GM19351 (cell line): ENCODE data around the gene PLA2G6.
"Not testable (repeated sequence)": the region's sequence is repeated elsewhere in the genome, so short reads cannot be mapped to it uniquely, and the experiment has no call there.

Source experiments
- ATAC-seq: cut with Tn5 transposase; IDR thresholded peaks from one replicate; pipeline ENCODE4 v1.9.1; 2021; ENCODE audit warnings: mild to moderate bottlenecking, moderate library complexity; ENCODE audit not compliant: unreplicated experiment

PLA2G6 gene

DNA sequence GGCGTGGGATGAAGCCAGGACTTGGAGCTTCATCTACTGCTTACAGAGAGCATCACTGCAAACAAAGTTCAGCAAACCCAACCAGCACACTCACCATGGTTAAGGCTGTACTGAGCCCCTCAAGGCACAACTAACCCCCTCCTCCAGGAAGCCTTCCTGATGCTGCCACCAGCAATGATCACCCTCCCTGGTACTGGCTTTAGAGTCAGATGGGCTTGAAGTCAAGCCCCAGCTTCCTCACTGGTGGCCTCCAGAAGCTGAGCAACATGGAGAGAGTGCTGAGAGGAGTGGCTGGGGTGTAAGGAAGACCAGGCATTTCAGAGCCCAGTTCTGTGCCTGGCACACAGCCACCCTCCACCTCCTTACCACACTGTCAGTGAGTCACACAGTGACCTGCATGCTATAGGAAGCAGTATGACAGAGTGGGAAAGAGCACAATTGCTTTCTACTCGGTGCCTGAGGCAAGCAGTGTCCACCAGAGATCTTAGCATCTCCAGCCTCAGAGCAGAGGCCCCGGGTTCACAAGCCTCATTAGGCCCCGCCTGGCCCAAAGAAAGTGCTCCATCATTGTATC lies 46.4 kb downstream of the PLA2G6 start:
- no peak for ATAC-seq

DNA sequence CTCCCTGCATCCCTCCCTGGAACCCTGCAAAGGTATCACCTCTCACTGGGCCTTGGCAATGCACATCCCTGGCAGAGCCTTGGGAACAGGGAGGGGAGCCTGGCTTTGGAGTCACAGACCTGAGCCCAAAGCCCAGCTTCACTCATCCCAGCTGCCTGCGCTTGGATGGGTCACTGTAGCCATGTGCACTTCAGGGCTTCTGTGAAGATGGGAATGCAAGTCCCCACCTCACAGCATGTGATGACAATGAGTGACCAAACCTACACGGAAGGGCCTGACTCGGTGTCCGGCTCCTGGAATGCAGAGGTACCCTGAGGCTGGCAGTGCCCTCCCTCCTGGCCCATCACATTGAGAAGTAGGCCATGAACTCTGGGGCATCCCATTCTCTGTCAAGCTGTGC lies 48.3 kb downstream of the PLA2G6 start:
- ATAC-seq: no peak

DNA sequence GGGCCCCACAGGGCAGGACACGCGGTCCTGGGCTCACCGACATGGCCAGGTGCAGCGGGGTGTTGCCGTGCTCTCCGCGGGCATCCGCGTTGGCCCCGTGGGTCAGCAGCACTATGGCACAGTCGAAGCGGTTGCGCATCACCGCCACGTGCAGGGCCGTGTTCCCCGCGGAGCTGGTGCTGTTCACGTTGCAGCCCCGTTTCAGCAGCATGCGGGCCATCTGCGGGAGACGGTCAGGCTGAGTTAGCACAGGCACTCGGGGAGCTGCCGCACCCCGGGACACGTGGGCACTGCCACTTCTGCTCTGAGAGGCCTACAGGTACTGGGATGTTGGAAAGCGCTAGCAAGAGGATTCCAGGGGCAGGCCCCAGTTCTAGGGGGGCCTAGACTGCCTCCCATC lies 48.8 kb downstream of the PLA2G6 start:
- no peak for ATAC-seq

DNA sequence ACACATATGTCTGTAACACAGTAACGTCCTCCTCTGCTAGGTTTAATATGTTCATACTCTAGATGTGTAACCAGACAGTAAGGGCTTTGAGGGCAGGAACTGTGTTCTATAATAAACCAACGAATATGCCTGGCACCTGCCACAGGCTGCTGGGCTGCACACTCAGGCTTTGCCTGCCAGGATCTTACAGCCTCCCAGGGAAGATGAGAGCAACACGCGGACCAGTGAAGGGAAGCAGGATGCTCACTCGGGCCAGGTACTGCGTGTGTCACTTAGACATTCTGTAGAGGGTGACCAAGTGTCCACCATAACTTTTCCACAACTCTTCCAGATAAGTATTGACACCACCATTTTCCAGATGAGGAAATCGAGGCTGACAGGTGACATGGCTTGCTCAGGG lies 49.5 kb downstream of the PLA2G6 start:
- ATAC-seq: no peak

DNA sequence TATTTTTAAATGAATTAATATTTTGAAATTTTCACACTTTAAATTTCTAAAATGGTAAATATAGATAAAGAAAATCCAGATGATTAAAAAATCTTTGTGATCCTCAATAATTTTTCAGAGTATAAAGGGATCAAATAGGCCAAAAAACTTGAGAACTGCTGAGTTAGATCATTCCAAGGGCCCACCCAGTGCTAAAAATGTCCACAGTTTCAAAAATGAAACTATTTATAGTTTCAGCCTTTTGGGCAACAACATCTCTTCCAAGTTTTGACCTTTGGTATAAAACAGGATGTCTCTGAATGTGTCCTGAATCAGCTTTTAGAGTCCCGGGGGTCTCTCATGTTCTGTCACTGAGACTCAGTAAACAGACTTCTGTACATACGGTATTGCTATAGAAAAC lies 50.2 kb downstream of the PLA2G6 start:
- no peak for ATAC-seq

DNA sequence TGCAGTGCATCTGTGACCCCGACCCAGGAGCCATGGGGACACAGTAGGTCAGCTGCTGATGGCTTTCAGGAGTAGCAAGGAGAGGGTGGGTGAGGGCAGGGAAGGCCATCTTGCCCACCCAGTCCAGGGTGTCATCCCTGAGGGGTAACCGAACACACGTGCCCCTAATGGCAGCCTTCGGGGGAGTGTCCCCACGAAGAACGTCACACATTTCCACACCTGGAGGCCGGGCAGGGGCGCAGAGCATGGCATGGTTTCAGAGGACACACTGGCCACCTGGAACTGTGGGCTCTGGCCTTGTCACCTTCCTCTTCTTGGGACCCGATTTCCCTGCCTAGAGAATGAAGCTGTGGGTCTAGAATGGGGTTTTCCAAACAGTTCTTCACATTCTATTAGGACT lies 51.8 kb downstream of the PLA2G6 start:
- no peak for ATAC-seq

DNA sequence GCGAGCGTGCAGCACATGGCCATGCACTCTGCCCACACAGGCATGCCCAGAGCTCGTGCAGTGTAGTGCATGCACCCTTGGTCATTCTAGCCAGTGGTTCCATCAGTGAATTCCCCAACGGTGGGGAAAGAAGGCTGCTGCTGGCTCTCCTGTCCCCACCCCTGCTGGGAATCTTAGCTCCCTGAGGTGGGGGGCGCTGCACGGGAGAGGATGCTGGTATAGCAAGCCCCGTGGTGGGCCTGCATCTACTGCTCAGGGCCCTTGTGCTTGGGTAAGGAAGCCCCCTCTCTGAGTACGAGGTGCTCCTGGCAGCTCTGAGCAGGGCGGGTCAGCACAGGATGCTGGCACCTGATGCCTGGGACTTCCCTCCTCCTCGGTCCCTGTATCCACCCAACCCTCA lies 52.6 kb downstream of the PLA2G6 start:
- no peak for ATAC-seq

DNA sequence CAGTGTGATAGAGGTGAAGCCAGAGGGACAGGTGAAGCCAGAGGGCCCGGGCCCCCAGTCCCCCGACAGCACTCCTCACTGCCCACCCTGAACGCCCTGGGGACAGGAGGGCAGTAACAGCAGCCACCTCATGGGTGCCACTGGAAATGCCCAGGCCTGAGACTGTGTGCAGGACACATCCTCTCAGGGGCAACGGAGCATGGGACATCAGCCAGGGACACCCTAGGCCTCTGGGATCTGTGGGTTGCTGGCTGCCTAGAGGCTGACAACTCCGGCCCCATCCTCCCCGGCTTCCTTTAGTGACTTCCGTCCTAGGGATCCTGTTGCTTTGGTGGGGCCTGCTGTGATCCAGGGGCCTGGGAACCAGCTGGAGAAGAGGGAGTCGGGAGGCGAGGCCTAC lies 53.8 kb downstream of the PLA2G6 start:
- ATAC-seq: no peak

DNA sequence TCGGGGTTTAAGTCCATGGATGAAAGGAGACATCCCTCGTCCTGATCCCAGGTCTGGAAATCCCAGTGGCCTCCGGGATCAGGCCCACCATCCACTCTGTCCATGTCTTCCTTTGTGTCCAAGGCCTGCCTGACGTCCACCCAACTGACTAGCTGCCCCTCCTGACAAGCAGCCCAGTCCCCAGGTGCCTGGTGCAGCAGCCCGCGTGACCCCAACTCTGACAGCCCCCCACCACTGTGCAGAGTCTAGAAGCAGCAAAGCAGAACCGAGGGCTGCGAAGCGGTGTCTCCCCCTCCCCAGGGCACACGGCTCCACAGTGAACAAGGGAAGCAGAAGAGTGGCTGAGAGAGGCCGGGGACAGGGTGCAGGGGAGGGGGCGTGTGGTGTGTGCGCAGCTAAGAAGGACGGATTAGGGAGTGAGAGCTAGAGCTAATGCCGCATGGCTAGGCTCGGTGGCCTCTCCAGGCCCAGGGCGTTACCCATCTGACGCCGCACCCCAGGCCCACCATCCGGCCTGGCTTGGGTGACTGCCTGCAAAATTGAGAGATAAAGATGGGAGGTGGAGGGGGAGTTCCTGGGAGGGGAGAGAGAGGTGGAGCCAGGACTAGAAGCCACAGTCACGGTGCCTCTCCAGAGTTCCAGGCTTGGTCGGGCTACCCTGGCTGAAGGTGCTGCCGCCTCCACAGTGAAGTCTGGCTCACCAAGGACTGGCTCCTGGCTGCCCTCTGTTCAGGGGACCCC lies 54.5 kb downstream of the PLA2G6 start:
- ATAC-seq: no peak

DNA sequence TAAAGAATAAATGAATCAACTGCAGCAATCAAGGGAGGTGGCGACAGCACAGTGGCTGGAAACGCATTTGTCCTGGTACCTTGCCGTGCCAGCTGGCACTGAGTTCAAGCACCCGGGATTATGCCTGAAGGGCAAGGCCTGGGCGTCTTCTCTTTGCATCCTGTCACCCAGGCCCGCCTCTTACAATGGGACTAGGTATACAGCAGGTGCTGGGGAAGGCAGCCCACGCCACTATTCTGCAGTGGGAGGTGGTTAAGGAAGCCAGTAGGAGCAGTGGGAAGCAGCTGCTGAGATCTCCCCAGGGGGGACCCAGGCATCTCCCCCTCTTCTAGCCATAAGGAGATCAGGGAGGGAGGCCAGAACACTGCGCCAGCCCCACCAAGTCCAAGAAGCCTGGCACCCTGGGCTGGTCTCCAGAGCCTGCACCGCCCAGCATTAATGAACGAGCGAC lies 55.9 kb downstream of the PLA2G6 start:
- ATAC-seq: no peak

DNA sequence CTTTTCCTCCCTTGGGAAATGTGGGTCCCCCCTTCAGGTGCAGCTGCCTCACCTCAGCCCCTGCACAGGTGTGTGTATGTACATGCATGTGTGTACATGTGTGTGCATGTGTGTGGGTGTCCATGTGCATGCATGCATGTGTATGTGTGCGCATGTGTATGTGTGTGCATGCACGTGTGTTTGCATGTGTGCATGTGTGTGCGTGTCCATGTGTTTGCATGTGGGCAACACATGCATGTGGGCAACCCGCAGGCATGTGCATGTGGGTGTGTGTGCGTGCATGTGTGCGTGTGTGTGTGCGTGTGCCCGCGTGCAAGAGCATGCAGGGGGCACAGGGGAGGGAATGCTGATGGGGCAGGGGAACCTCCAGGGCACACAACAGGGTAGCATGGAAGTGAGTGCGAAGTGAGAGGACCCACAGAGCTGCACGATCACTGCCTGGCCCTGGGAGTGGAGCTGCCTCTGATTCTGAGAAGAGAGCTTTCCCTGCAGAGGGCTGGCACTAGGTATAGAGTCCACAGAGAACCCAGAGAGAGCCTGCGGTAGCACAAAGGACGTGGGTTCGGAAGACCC lies 56.5 kb downstream of the PLA2G6 start:
- no peak for ATAC-seq

DNA sequence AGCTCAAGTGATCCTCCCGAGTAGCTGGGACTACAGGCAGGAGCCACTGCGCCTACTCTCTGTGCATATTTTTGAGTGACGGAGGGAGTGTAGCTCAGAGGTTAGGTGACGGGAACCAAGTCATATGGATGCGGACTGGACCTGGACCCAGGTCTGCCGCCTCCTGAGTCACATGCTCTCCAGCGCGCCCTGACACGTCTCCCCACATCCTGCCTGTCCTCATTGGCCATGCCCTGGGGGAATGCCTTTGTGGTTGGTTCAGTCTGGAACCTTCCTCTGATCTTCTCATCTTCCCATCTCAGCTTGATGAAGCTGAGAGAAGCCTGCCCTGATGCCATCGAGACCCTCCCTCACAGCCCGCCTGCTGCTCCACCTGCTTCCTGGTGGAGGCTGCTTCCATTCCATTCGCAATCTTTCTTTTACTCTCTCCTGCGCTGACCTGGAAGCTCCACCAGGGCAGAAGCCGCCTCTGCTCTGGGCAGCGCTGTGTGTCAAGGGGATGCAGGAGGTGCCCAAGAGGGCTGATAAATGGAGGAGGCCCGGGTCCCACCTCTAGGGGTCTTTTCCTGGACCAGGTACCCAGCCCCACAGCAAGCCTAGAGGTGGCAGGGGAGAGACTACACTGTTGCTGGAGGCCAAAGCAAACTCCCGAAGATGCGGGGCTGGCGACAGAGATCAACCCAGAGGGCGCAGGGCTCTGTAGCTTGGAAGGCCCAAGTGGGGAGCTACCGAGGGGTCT lies 57.2 kb downstream of the PLA2G6 start:
- no peak for ATAC-seq

DNA sequence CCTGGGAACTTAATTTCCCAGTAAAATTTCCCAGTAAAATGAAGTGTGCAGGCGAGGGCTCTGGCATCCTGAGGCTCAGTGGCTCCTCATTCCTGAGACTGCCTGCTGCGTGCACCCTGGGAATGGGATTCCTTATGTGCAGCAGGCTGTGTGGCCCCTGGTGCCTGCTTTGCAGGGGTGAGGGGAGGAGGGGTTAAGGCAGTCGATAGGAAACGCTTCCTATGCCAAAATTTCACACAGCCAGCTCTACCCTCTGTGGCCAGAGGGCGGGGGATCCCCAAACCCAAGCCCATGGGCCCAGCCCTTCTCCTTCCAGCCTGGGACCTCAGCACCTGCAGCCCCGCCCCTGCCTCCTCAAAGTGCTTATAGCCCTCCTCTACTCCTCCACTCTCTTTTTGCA lies 59.0 kb downstream of the PLA2G6 start:
- ATAC-seq: no peak

DNA sequence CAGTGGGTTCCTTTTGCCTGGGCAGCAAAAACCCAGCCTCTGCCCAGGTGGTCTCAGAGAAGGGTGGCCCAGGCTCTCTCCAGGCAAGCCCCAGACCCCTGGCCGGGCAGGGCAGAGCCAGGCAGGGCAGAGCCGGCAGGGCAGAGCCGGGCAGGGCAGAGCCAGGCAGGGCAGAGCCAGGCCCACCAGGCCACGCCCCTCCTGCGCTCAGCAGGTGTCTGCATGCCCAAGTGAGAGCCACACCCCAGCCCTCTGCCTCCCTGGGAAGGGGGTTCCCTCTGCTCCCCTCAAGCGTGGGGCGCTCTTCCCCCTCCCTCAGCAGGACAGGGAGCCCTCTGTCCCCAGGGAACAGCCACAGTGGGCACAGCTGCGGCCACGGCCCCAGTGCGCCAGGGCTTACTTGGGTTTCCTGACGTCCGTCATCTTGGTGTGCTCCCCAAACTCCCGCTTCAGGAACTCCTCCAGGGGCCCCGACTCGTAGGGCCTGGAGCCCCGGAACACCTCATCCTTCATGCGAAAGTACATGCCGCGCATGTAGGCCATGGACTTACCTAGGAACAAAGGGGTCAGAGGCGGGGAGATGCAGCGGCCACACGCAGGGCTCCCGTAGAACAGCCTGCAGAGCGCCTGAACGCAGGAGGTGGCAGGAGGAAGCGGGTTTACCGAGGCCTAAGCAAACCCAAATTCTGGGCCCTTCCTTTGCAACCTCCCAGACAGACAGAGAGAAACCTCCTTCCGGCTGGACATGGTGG lies 61.1 kb downstream of the PLA2G6 start:
- ATAC-seq: no peak

DNA sequence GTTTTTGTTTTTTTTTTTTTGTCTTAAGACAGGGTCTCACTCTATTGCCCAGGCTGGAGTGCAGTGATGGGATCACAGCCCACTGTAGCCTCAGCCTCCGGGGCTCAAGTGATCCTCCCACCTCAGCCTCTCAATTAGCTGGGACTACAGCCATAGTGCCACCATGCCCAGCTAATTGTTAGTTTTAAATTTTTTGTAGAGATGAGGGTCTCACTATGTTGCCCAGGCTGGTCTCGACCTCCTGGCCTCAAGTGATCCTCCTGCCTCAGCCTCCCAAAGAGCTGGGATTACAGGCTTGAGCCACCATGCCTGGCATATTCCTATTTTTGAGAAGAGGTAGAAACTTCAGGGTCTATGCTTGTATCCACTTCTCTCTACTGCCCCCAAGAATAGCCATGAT lies 62.9 kb downstream of the PLA2G6 start:
- not testable (repeated sequence) for ATAC-seq

DNA sequence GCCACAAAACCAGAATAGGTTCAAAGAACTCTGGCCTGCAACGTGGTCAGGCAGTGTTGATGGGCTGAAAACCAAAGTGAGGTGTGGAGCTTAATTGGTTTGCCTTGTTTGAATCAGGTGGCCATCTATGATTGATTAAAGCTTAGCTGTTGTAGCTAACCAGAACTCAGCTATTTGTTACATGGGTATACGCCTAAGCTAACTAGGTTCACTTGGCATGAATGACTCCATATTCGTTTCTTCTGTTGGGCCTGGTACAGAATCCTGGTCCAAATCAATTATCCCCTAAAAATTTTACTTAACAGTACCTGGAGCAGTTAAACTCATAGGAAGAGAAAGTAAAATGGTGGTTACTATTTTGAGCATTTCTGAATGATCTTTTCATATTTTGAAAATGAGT lies 63.4 kb downstream of the PLA2G6 start:
- ATAC-seq: no peak

DNA sequence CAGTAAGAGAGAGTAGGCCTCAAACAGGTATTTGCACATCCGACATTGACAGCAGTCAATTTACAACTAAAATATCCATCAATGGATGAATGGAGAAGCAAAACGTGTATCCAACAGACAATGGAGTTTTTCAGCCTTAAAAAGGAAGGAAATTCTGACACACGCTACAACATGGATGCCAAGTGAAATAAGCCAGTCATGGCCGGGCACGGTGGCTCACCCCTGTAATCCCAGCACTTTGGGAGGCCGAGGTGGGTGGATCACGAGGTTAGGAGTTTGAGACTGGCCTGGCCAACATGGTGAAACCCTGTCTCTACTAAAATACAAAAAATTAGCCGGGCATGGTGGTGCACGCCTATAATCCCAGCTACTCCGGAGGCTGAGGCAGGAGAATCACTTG lies 64.1 kb downstream of the PLA2G6 start:
- ATAC-seq: not testable (repeated sequence)

DNA sequence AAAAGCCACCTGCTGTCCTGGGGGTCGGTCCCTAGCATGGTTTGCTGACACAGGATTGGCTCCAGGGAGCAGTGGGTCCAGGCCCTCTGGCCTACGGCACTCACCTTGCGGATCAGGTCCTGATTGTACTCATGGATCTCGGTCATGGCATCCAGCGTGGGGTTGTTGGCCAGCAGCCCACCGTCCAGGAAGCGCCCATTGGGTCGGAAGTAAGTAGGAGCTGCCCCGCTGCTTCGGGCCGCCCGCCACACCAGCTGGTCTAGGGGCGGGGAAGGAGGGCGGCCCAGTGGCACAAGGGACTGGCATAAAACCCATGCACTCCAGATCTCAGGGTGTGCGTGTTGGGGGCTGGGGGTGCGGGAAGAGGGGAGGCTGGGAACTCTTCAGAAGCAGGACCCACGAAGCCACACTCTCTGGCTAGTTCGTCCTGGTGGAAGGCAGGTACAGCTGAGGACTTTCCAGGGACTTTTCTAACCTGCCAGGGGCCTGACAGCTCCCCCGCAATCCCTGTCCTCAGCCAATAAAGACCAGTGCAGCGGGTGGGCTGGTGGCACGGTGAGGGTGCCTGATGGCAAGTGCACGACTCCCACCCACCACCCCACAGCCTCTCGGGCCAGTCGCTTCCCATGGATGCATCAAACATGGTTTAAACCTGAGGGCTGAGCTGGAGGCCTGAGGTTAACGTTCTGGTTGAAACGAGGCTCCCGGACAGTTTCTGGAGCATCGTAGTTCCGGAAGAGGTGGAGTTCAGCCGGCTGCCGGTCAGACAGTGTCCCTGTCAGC lies 66.0 kb downstream of the PLA2G6 start:
- no peak for ATAC-seq

DNA sequence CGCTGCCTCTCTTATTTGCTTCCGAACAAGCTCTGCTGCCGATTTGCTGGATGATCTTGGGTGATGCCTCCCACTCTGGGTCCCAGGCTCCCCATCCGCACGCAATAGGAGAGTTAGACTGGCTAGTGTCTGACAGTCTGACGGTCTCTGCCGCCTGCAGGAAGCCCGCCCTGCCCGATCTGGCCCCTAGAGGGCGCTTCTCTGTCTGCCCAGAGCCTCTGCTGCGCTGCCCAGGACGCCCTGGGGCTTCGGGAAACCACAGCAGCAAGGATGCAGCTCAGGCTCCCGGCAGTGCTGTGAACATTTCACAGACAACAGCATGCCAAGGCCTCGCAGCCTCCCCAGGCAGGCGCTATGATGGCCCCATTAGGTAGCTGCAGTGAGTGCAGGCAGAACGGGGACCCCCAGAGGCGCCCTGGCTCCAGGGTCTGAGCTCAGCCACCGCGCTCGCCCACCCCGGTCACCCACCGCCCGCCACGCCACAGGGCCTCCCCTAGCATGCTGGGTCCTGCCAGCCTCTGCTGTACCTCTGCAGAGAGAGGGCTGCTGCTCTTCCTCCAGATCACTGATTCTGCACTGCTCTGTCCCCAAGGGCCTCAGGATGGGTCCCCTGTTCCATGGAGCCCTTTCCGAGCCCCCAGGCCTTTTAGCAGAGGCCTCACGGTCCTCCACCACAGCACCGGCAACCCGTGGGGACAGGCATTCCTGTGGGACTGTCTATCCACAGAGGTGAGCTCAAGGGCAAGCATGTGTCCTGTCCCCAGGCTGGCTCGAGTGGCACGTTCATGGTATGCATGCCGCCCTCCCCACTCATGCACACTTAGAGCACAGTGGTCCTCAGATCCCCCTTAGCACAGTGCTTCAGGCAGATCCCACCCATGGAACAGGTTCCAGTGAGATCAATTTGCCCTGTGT lies 66.9 kb downstream of the PLA2G6 start:
- no peak for ATAC-seq
